Thyroid gland (tissue), 4 donors: ENCODE data around the gene KCNAB1.

ENCODE experiments used
- CTCF ChIP-seq, 6 experiments: fragments of 200-600 bp in 3 of 6; fragments of 450-650 bp in 3 of 6; sonication (generic) in 3 of 6; IDR thresholded peaks; one replicate each; pipeline ENCODE4 v1.5.1; 2016 to 2019; ENCODE audit warnings: antibody characterized with exemption in 6 of 6, mild to moderate bottlenecking in 2 of 6, inconsistent platforms in 1 of 6, moderate library complexity in 1 of 6
- POLR2A ChIP-seq, 2 donors: fragments of 450-650 bp; IDR thresholded peaks; one replicate each; pipeline ENCODE4 v1.6.1; 2017; ENCODE audit warnings: antibody characterized with exemption in 2 of 2, mild to moderate bottlenecking in 2 of 2, moderate library complexity in 1 of 2

GRCh38 chr3:156542101-156543042 lies 422.0 kb downstream of the KCNAB1 start:
- TF ChIP-seq CTCF (IDR thresholded peaks at IDR 0.05) = no peak
- TF ChIP-seq POLR2A (IDR thresholded peaks at IDR 0.05) = no peak
